Loucy (cell line): Measurements from ENCODE around the gene ANKRD1.

Experiments used
- EZH2phosphoT487 ChIP-seq: fragments of 200-600 bp; IDR thresholded peaks from 2 replicates; pipeline ENCODE4 v1.6.1; 2018; ENCODE audit warnings: antibody characterized with exemption, mild to moderate bottlenecking, moderate library complexity, borderline replicate concordance
- TF ChIP-seq, protein P1 (sequence below): fragments of 200-600 bp; sonication (generic); conservative IDR thresholded peaks from 2 replicates; pipeline ENCODE4 v1.5.1; 2014; ENCODE audit warnings: mild to moderate bottlenecking, antibody characterized with exemption, low read length

DNA sequence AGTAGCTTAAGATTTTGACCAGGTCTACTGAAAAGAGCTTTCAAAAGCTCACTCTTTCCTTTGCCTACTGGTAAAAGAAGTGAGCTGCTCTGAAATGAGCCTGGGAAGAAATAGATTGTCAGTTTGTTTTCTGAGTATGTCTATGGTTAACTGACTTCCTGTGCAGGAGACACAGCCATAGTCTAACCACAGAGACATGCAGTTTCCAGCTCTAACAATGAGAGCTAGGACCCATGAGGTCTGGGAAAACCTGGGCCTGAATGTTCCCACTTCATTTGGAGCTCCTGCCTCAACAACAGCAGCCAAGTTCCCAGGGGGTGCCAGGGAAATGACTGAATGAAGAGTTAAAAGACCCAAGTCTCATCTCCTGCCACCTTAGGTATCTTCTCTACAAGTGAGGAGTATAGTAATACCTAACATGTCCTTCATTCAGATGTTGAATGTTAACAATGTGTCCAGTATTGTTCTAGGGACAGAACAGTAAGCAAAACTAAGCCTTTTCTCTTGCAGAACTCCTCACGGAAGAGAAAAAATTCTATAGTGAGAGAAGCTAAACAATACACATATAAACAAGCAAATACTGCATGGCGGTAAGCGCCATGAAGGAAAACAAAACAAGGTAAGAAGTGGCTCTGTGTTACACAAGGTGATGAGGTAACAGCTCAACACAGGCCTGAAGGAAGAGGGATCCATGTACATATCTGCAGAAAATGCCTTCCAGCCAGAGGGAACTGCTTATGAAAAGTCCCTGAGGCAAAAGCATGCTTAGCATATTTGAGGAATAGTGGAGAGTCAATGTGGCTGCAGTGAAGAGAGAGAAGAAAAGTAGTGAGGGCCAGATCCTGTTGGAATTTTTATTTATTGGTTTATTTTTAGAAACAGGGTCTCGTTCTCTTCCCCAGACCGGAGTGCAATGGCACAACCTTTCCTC is 26.4 kb upstream of the ANKRD1 start:
- no peak for TF ChIP-seq EZH2phosphoT487
- TF ChIP-seq, protein P1, sequence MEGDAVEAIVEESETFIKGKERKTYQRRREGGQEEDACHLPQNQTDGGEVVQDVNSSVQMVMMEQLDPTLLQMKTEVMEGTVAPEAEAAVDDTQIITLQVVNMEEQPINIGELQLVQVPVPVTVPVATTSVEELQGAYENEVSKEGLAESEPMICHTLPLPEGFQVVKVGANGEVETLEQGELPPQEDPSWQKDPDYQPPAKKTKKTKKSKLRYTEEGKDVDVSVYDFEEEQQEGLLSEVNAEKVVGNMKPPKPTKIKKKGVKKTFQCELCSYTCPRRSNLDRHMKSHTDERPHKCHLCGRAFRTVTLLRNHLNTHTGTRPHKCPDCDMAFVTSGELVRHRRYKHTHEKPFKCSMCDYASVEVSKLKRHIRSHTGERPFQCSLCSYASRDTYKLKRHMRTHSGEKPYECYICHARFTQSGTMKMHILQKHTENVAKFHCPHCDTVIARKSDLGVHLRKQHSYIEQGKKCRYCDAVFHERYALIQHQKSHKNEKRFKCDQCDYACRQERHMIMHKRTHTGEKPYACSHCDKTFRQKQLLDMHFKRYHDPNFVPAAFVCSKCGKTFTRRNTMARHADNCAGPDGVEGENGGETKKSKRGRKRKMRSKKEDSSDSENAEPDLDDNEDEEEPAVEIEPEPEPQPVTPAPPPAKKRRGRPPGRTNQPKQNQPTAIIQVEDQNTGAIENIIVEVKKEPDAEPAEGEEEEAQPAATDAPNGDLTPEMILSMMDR: no peak
